ENCODE measurements around the gene CDH15. TPM values are rescaled to one million over a fixed set of nuclear protein-coding genes. Genes with fewer than 3 reads are reported as not detected.

CDH15 gene
- total RNA-seq, 2 donors from 2014 or later: 0.64 to 2.7 TPM

DNA sequence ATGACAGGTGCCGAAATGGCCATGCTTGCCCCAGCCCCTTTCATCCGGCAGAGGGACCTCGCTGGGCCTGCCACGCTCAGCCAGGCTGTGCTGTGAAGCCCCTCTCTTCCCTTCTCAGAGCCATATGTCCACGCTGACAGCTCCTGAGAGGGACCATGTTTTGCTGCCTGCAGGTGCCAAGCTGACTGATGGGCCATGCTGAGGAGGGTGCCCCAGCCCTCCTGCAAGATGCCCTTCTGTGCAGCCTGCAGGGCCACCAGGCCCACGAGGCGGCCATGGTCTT is 33.1 kb upstream of the CDH15 start:
- H3K27me3 ChIP-seq (replicated peaks; ENCODE audit: insufficient read depth): no peaks in the 10 kb centered on the region
- TF ChIP-seq, protein P1, sequence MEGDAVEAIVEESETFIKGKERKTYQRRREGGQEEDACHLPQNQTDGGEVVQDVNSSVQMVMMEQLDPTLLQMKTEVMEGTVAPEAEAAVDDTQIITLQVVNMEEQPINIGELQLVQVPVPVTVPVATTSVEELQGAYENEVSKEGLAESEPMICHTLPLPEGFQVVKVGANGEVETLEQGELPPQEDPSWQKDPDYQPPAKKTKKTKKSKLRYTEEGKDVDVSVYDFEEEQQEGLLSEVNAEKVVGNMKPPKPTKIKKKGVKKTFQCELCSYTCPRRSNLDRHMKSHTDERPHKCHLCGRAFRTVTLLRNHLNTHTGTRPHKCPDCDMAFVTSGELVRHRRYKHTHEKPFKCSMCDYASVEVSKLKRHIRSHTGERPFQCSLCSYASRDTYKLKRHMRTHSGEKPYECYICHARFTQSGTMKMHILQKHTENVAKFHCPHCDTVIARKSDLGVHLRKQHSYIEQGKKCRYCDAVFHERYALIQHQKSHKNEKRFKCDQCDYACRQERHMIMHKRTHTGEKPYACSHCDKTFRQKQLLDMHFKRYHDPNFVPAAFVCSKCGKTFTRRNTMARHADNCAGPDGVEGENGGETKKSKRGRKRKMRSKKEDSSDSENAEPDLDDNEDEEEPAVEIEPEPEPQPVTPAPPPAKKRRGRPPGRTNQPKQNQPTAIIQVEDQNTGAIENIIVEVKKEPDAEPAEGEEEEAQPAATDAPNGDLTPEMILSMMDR (IDR thresholded peaks at IDR 0.05): no peak
- TF ChIP-seq POLR2AphosphoS5 (IDR thresholded peaks at IDR 0.05): no peak
- TF ChIP-seq POLR2A (IDR thresholded peaks at IDR 0.05): no peak
- DNase-seq (ENCODE audit: low spot score): no peak
- no peaks in the 10 kb centered on the region for H3K36me3 ChIP-seq
- intact Hi-C loops (cut with DNase I): no loop called here
- no peak overlapping the region for H3K4me3 ChIP-seq
- H3K9me3 ChIP-seq: no peaks in the 10 kb centered on the region
- no peaks in the 10 kb centered on the region for H3K4me1 ChIP-seq (replicated peaks)
- 98% methylated on average over 7 of the region's 7 CpGs for WGBS
- no peak overlapping the region for H3K27ac ChIP-seq

DNA sequence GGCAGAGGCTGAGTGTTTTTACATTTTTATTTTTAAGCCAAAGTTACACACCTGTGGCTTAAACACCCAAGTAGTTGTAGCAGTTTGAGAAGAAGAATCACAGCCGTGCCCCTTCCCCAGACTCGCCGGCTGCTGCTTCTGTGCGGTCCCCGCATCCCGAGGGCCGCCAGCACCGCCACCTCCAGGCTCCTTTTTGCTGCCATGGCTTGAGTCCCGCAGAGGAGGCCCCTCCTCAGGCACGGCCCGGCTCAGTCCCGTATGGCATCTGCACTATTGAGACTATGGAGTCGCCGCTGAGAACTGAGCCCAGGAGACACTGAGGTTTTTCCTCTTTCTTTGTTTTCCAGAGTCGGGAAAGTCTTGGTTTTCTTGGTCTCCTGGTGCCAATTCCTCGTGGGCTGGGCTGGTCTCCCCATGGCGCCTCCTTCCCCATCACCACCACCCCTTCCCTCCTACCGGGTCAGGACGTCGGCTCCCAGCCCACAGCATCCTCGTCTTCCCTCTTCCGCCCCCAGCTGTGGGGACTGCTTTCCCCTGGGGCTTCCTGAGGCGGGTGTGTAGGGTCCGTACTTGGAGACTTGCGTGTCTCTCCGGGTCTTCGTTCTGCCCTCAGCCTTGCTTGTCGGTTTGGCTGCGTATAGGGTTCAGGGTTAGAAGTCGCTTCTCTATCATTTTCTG is 32.6 kb upstream of the CDH15 start:
- TF ChIP-seq POLR2AphosphoS5 (IDR thresholded peaks at IDR 0.05) (no peak), POLR2A (IDR thresholded peaks at IDR 0.05) (no peak)
- TF ChIP-seq, protein P1 (IDR thresholded peaks at IDR 0.05): no peak
- no peaks in the 10 kb centered on the region for H3K9me3 ChIP-seq
- no peaks in the 10 kb centered on the region for H3K36me3 ChIP-seq
- DNase-seq (ENCODE audit: low spot score): no peak
- H3K4me1 ChIP-seq (replicated peaks): no peaks in the 10 kb centered on the region
- WGBS: 91% methylated on average over 30 of the region's 30 CpGs
- intact Hi-C loops (cut with DNase I): no loop called here
- H3K27ac ChIP-seq: no peak overlapping the region
- no peaks in the 10 kb centered on the region for H3K27me3 ChIP-seq (replicated peaks; ENCODE audit: insufficient read depth)
- H3K4me3 ChIP-seq: no peak overlapping the region

DNA sequence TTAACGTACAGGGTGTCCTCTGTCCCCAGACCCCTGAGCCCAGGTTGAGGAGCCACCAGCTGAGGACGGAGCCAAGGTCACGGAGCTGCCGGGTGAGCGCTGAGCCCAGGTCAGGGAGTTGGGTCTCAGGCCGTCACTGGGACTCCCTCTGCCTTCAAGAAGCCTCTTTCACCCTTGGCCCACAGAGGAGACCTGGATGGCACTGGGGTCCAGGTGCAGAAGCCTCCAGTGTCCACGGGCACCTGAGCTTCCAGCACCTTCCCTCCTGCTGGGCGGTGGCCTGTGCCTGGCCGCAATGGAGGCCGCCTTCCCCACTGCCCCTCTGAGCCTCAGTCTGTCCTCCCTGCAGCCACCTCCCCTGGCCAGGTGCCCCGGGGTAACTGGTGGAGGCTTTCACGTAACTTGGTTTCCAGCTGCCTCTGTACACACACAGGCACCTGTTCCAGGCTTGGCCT is 31.6 kb upstream of the CDH15 start:
- intact Hi-C loops (cut with DNase I): no loop called here
- WGBS: 94% methylated on average over 8 of the region's 12 CpGs
- H3K36me3 ChIP-seq: no peaks in the 10 kb centered on the region

GRCh38 chr16:89140401-89140800 is 31.1 kb upstream of the CDH15 start:
- H3K27me3 ChIP-seq (replicated peaks; ENCODE audit: insufficient read depth): no peaks in the 10 kb centered on the region
- no peak for DNase-seq (ENCODE audit: low spot score)

More for the DNA sequence above, 31.6 kb upstream of the CDH15 start:
- Histone ChIP-seq H3K27ac (no peak overlapping the region), H3K4me1 (replicated peaks) (no peaks in the 10 kb centered on the region), H3K4me3 (no peak overlapping the region), H3K27me3 (replicated peaks; ENCODE audit: insufficient read depth) (no peaks in the 10 kb centered on the region), H3K9me3 (no peaks in the 10 kb centered on the region)
- no peak for TF ChIP-seq POLR2A (IDR thresholded peaks at IDR 0.05)
- TF ChIP-seq, protein P1 (IDR thresholded peaks at IDR 0.05): no peak
- TF ChIP-seq POLR2AphosphoS5 (IDR thresholded peaks at IDR 0.05): no peak
- no peak for DNase-seq (ENCODE audit: low spot score)

More at GRCh38 chr16:89140401-89140800, 31.1 kb upstream of the CDH15 start:
- TF ChIP-seq POLR2AphosphoS5 (IDR thresholded peaks at IDR 0.05) (no peak), POLR2A (IDR thresholded peaks at IDR 0.05) (no peak)
- TF ChIP-seq, protein P1 (IDR thresholded peaks at IDR 0.05): no peak
- 97% methylated on average over 13 of the region's 13 CpGs for WGBS
- no peaks in the 10 kb centered on the region for H3K9me3 ChIP-seq
- intact Hi-C loops (cut with DNase I): no loop called here
- no peak overlapping the region for H3K27ac ChIP-seq
- H3K4me1 ChIP-seq (replicated peaks): no peaks in the 10 kb centered on the region
- H3K36me3 ChIP-seq: no peaks in the 10 kb centered on the region
- H3K4me3 ChIP-seq: no peak overlapping the region
